GM10266 (cell line): ENCODE measurements around the gene RRM2.
"Not testable (repeated sequence)": the region's sequence is repeated elsewhere in the genome, so short reads cannot be mapped to it uniquely, and the experiment has no call there.

ENCODE experiments used
- DNase-seq: peaks from one replicate; pipeline ENCODE4 v3.0.0; 2012; ENCODE audit errors: extremely low spot score
- TF ChIP-seq, protein P1 (sequence below): IDR thresholded peaks from 2 replicates; pipeline ENCODE4 v1.5.1; 2012; ENCODE audit warnings: mild to moderate bottlenecking, low read depth; ENCODE audit not compliant: control insufficient read depth, insufficient read depth; ENCODE audit errors: missing control alignments

RRM2 gene

GRCh38 chr2:10142640-10142965 lies 20.1 kb downstream of the RRM2 start:
- TF ChIP-seq, protein P1, sequence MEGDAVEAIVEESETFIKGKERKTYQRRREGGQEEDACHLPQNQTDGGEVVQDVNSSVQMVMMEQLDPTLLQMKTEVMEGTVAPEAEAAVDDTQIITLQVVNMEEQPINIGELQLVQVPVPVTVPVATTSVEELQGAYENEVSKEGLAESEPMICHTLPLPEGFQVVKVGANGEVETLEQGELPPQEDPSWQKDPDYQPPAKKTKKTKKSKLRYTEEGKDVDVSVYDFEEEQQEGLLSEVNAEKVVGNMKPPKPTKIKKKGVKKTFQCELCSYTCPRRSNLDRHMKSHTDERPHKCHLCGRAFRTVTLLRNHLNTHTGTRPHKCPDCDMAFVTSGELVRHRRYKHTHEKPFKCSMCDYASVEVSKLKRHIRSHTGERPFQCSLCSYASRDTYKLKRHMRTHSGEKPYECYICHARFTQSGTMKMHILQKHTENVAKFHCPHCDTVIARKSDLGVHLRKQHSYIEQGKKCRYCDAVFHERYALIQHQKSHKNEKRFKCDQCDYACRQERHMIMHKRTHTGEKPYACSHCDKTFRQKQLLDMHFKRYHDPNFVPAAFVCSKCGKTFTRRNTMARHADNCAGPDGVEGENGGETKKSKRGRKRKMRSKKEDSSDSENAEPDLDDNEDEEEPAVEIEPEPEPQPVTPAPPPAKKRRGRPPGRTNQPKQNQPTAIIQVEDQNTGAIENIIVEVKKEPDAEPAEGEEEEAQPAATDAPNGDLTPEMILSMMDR, result no peak
- DNase-seq, result no peak

DNA sequence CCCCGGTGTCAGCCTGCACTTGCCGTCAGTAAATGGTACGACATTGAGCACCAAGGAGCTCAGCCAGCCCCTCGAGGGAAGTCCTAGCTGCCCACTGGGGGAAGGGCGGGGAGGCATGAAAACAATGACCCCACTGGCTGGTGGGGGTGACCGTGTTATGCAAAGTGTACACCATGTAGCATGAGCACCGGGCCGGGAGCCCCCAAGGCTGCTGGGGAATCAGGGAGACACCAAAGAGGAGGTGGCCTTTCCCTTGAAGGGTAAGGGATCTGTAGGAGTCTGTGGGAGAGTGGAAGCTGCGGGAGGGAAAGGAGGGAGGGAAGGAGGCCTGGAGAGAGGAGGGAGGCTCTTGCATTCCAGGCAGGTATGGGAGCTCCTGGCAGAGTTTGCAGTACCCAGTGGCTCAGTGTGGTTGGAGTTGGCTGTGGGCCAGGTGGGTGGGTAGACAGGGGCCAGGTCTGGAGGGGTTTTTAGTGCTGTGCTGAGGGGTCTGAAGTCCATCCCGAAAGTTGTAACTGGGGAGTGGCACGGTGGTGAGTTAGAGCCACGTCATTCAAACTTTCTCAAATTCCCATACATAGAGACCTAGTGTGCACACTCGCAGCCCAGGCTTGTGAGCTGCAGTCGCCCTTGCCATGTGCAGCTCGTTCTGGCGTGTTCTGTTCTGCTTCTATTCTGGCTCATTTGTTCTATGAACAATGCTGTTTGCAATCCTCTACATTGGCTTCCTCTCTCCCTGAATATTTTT lies 22.4 kb downstream of the RRM2 start:
- no peak for DNase-seq
- TF ChIP-seq, protein P1, result no peak

- DNase-seq, result no peak
- TF ChIP-seq, protein P1, result no peak
Measured at GRCh38 chr2:10145519-10146357, 23.2 kb downstream of the RRM2 start.

DNA sequence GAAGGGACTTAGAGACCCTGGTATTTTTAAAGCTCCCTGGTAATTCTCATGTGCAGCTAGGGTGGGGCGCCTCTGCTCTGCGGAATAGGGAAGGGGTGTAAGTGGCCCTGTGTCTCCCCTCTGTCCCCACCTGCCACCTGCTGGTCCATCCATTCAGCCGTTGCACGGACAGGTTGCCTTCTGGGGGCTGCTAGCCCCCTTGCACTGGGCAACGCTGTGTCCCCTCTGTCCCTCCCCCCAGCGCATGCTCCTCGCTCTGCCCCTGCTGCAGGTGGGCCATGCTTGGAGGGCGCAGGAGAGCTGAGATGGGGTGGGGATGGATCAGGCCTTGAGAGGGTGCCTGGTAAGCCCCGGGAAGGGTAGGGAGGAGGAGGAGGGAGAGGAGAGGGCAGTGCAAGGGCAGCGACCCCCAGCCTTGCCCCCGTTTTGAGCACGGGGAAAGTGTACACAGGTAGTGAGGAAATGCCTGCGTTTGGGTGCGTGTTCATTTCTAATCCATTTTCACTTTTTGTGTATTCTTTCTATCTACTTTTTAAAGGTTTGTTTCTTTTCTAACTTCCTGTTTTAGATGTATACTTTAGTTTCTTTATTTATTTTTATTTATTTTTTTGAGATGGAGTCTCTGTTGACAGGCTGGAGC lies 23.9 kb downstream of the RRM2 start:
- no peak for DNase-seq
- TF ChIP-seq, protein P1, result no peak

DNA sequence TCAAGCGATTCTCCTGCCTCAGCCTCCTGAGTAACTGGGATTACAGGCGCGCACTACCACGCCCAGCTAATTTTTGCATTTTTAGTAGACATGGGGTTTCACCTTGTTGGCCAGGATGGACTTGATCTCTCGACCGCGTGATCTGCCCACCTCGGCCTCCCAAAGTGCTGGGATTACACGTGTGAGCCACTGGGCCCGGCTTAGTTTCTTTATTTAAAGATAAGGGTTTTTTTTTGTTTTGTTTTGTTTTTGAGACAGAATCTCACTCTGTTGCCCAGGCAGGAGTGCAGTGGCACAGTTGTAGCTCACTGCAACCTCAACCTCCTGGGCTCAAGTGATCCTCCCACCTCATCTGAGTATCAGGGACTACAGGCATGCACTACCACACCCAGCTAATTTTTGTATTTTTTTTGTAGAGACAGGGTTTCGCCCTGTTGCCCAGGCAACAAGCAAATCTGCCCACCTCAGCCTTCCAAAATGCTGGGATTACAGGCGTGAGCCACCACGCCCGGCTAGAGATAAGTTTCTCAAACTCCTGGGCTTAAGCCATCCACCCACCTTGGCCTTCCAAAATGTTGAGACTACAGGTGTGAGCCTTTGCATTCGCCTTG lies 24.6 kb downstream of the RRM2 start:
- DNase-seq, result not testable (repeated sequence)

- no peak for DNase-seq
- TF ChIP-seq, protein P1, result no peak
Measured at GRCh38 chr2:10148268-10148667, 25.7 kb downstream of the RRM2 start.

- TF ChIP-seq, protein P1, result no peak
Measured at GRCh38 chr2:10149635-10150034, 27.1 kb downstream of the RRM2 start.

More at GRCh38 chr2:10149635-10150034, 27.1 kb downstream of the RRM2 start:
- no peak for DNase-seq
